Body of pancreas (tissue), 4 donors: ENCODE results near the gene SEC14L6. TPM values are rescaled to one million over a fixed set of nuclear protein-coding genes. Genes with fewer than 3 reads are reported as not detected.

Source experiments
- ATAC-seq: fragments of 150-250 bp; one replicate; pipeline ENCODE4 v1.9.1; 2016
- DNase-seq, 4 donors: peaks; one replicate each; pipeline ENCODE4 v3.0.0-alpha.2; 2019
- H3K27ac ChIP-seq, 4 donors: fragments of 200-600 bp; sonication (generic); 1 replicate in 3 of 4; 2 replicates in 1 of 4; pipeline versions ENCODE4 v1.5.1 to v1.6.1; 2016 to 2019; ENCODE audit warnings: mild to moderate bottlenecking in 1 of 4, mixed read lengths in 1 of 4, moderate library complexity in 1 of 4
- H3K27me3 ChIP-seq, 2 donors: fragments of 200-600 bp; sonication (generic); one replicate each; pipeline ENCODE4 v1.6.0; 2016; ENCODE audit warnings: mild to moderate bottlenecking in 1 of 2
- H3K36me3 ChIP-seq, 2 donors: fragments of 200-600 bp; sonication (generic); replicated peaks in 1 of 2; 2 replicates each; pipeline ENCODE4 v1.5.1; 2016; ENCODE audit warnings: low read depth in 2 of 2; ENCODE audit not compliant: insufficient read depth in 1 of 2
- H3K4me1 ChIP-seq: fragments of 200-600 bp; sonication (generic); one replicate; pipeline ENCODE4 v1.6.0; 2016
- H3K4me3 ChIP-seq, 2 donors: fragments of 200-600 bp; sonication (generic); 1 replicate in 1 of 2; 2 replicates in 1 of 2; pipeline ENCODE4 v1.5.1; 2016 to 2019
- H3K9me3 ChIP-seq, 3 donors: fragments of 200-600 bp; sonication (generic); 1 replicate in 2 of 3; 2 replicates in 1 of 3; pipeline ENCODE4 v1.5.1; 2016
- CTCF ChIP-seq, 7 experiments: fragments of 450-650 bp in 4 of 7; fragments of 200-600 bp in 3 of 7; sonication (generic) in 3 of 7; IDR thresholded peaks; one replicate each; pipeline ENCODE4 v1.5.1; 2016 to 2019; ENCODE audit warnings: antibody characterized with exemption in 7 of 7
- POLR2A ChIP-seq, 3 donors: fragments of 450-650 bp; IDR thresholded peaks; one replicate each; pipeline ENCODE4 v1.6.1; 2016; ENCODE audit warnings: antibody characterized with exemption in 3 of 3, mild to moderate bottlenecking in 2 of 3
- WGBS, 2 donors: methylation state at CpG; one replicate each; pipeline ENCODE4 v1.1.5; 2017; 5-methylcytosine and 5-hydroxymethylcytosine counted together
- intact Hi-C: fragments of 100-400 bp; cut with DNase I; formaldehyde crosslinking; loops from one replicate; pipeline ENCODE4 v1.15.1; 2023
- total RNA-seq, 2 donors: library from RNA; depleted of rRNA; stranded (reverse); fragments of >200 nt; gene quantifications; one replicate each; pipeline ENCODE4 v1.1.0, GENCODE V29; 2016

Gene SEC14L6
- total RNA-seq, 2 donors from 2014 or later, result 0.99 to 2.1 TPM

GRCh38 chr22:30490399-30490798 is 56.1 kb downstream of the SEC14L6 start:
- no peaks in the 10 kb centered on the region for H3K36me3 ChIP-seq
- H3K4me1 ChIP-seq, result peaks cover 4% of the 10 kb centered on the region
- intact Hi-C loops, result no loop called here
- H3K27me3 ChIP-seq, result no peaks in the 10 kb centered on the region
- H3K4me3 ChIP-seq, result no peak overlapping the region
- H3K27ac ChIP-seq, result no peak overlapping the region
- WGBS, 2 donors, result 77 to 90% methylated on average over 2 to 11 of the region's 11 CpGs
- ATAC-seq, result no peak
- no peak for TF ChIP-seq POLR2A (IDR thresholded peaks at IDR 0.05)
- peak in 2 of 7 experiments; percentile 9 to 15 for TF ChIP-seq CTCF (IDR thresholded peaks at IDR 0.05)
- DNase-seq, result peak in 1 of 4 donors; percentile 16
- no peaks in the 10 kb centered on the region for H3K9me3 ChIP-seq

- no peaks in the 10 kb centered on the region for H3K27me3 ChIP-seq
- intact Hi-C loops, result no loop called here
- no peak overlapping the region for H3K27ac ChIP-seq
- no peaks in the 10 kb centered on the region for H3K9me3 ChIP-seq
- no peak overlapping the region for H3K4me3 ChIP-seq
- H3K4me1 ChIP-seq, result peaks cover 4% of the 10 kb centered on the region
- ATAC-seq, result no peak
- H3K36me3 ChIP-seq, result no peaks in the 10 kb centered on the region
- DNase-seq, result no peak
- no peak for TF ChIP-seq POLR2A (IDR thresholded peaks at IDR 0.05)
- TF ChIP-seq CTCF (IDR thresholded peaks at IDR 0.05), result no peak
- WGBS, 2 donors, result 81 to 87% methylated on average over 7 of the region's 7 CpGs
These were observed 58.4 kb downstream of the SEC14L6 start for GRCh38 chr22:30488121-30488520.

GRCh38 chr22:30486661-30487115 is 59.9 kb downstream of the SEC14L6 start:
- DNase-seq, result peak; percentile 70 to 82 (median 78)

GRCh38 chr22:30486118-30486517 is 60.4 kb downstream of the SEC14L6 start:
- peak overlapping the region in 2 of 4 donors; percentile 71 to 73 for H3K27ac ChIP-seq
- ATAC-seq (no peak), DNase-seq (no peak)
- no peaks in the 10 kb centered on the region for H3K9me3 ChIP-seq
- peaks cover 4% of the 10 kb centered on the region for H3K4me1 ChIP-seq
- no peak overlapping the region for H3K4me3 ChIP-seq
- intact Hi-C loops, result no loop called here
- no peak for TF ChIP-seq CTCF (IDR thresholded peaks at IDR 0.05)
- no peak for TF ChIP-seq POLR2A (IDR thresholded peaks at IDR 0.05)
- H3K36me3 ChIP-seq, result no peaks in the 10 kb centered on the region
- 71 to 87% methylated on average over 3 to 5 of the region's 5 CpGs for WGBS, 2 donors
- H3K27me3 ChIP-seq, result no peaks in the 10 kb centered on the region

More at GRCh38 chr22:30486661-30487115, 59.9 kb downstream of the SEC14L6 start:
- 35 to 46% methylated on average over 8 of the region's 8 CpGs for WGBS, 2 donors
- ATAC-seq, result peak; percentile 60
- H3K36me3 ChIP-seq, result no peaks in the 10 kb centered on the region
- no peak overlapping the region for H3K4me3 ChIP-seq
- H3K9me3 ChIP-seq, result no peaks in the 10 kb centered on the region
- no peaks in the 10 kb centered on the region for H3K27me3 ChIP-seq
- peaks cover 4% of the 10 kb centered on the region for H3K4me1 ChIP-seq
- TF ChIP-seq POLR2A (IDR thresholded peaks at IDR 0.05), result no peak
- no peak for TF ChIP-seq CTCF (IDR thresholded peaks at IDR 0.05)
- intact Hi-C loops, result no loop called here
- H3K27ac ChIP-seq, result peak overlapping the region; percentile 15 to 73 (median 52)

GRCh38 chr22:30485362-30485988 is 61.1 kb downstream of the SEC14L6 start:
- H3K27me3 ChIP-seq, result no peaks in the 10 kb centered on the region
- DNase-seq (peak; percentile 55 to 69 (median 64)), ATAC-seq (peak; percentile 72)
- intact Hi-C loops, result no loop called here
- H3K4me1 ChIP-seq, result peaks cover 4% of the 10 kb centered on the region
- peak overlapping the region in 1 of 4 donors; percentile 71 for H3K27ac ChIP-seq
- no peaks in the 10 kb centered on the region for H3K9me3 ChIP-seq
- no peaks in the 10 kb centered on the region for H3K36me3 ChIP-seq
- H3K4me3 ChIP-seq, result no peak overlapping the region
- WGBS, 2 donors, result 48% methylated on average over 4 to 18 of the region's 18 CpGs
- TF ChIP-seq CTCF (IDR thresholded peaks at IDR 0.05) (peak; percentile 76 to 96 (median 86)), POLR2A (IDR thresholded peaks at IDR 0.05) (no peak)
